B cell (primary cell): ENCODE measurements around the gene DCPS. TPM values are rescaled to one million over a fixed set of nuclear protein-coding genes. Genes with fewer than 3 reads are reported as not detected.

Source experiments
- ATAC-seq: fragments of 200-7000 bp; cut with Tn5 transposase; one replicate; pipeline ENCODE4 v1.10.0; 2021; ENCODE audit warnings: low read depth, mild to moderate bottlenecking, moderate number of reproducible peaks, moderate library complexity
- CTCF ChIA-PET: fragments of 350-600 bp; sonication (Branson Sonifier 250); formaldehyde crosslinking; loops from one replicate; lab custom pipeline; 2021; ENCODE audit warnings: antibody characterized with exemption, inconsistent platforms; lab: Charles Lee
- POLR2A ChIA-PET: fragments of 350-600 bp; sonication (Branson Sonifier 250); formaldehyde crosslinking; loops from one replicate; lab custom pipeline; 2021; ENCODE audit warnings: antibody characterized with exemption; lab: Charles Lee
- DNase-seq: peaks from one replicate; pipeline ENCODE4 v3.0.0; 2013
- H2AFZ ChIP-seq: 2 replicates; pipeline ENCODE4 v1.6.1; 2012; ENCODE audit warnings: mild to moderate bottlenecking, low read depth, low read length; ENCODE audit not compliant: insufficient read depth, poor library complexity, severe bottlenecking
- H3K27ac ChIP-seq, 2 donors: 1 replicate in 1 of 2; 2 replicates in 1 of 2; pipeline ENCODE4 v1.5.1; 2012 to 2013; ENCODE audit warnings: low read length in 2 of 2, mild to moderate bottlenecking in 2 of 2, moderate library complexity in 1 of 2
- H3K27me3 ChIP-seq, 4 experiments: fragments of 200-600 bp in 1 of 4; sonication (generic) in 1 of 4; replicated peaks in 1 of 4; 1 replicate in 2 of 4; 2 replicates in 2 of 4; pipeline versions ENCODE4 v1.6.1 to v1.7.0; 2013 to 2016; ENCODE audit warnings: low read length in 3 of 4, mild to moderate bottlenecking in 2 of 4, mixed read lengths in 1 of 4, moderate library complexity in 1 of 4; ENCODE audit not compliant: insufficient read depth in 4 of 4, control insufficient read depth in 3 of 4; ENCODE audit errors: control extremely low read depth in 1 of 4
- H3K36me3 ChIP-seq, 2 experiments: replicated peaks in 1 of 2; 1 replicate in 1 of 2; 2 replicates in 1 of 2; pipeline versions ENCODE4 v1.6.1 to v1.7.1; 2013; ENCODE audit warnings: low read length in 1 of 2; ENCODE audit not compliant: insufficient read depth in 2 of 2, control insufficient read depth in 1 of 2; ENCODE audit errors: control extremely low read depth in 1 of 2, extremely low read depth in 1 of 2
- H3K4me1 ChIP-seq, 2 donors: fragments of 200-600 bp in 1 of 2; sonication (generic) in 1 of 2; 1 replicate in 1 of 2; 2 replicates in 1 of 2; pipeline versions ENCODE4 v1.5.1 to v1.6.1; 2013 to 2017; ENCODE audit warnings: low read length in 2 of 2; ENCODE audit not compliant: control insufficient read depth in 2 of 2, insufficient read depth in 2 of 2
- H3K4me2 ChIP-seq: replicated peaks from 2 replicates; pipeline ENCODE3; 2012; ENCODE audit warnings: mild to moderate bottlenecking, low read depth, low read length; ENCODE audit not compliant: poor library complexity, severe bottlenecking
- H3K4me3 ChIP-seq, 5 experiments: fragments of 200-600 bp in 1 of 5; sonication (generic) in 1 of 5; 1 replicate in 3 of 5; 2 replicates in 2 of 5; pipeline versions ENCODE4 v1.5.1 to v1.7.0; 2011 to 2016; ENCODE audit warnings: low read length in 4 of 5, mild to moderate bottlenecking in 4 of 5, low read depth in 2 of 5, control low read depth in 1 of 5, moderate library complexity in 1 of 5; ENCODE audit not compliant: insufficient read depth in 1 of 5; ENCODE audit errors: control extremely low read depth in 1 of 5, extremely low read depth in 1 of 5
- H3K79me2 ChIP-seq: fragments of 200-600 bp; sonication (generic); one replicate; pipeline ENCODE4 v1.6.0; 2016; ENCODE audit warnings: low read length; ENCODE audit not compliant: control insufficient read depth, insufficient read depth
- H3K9ac ChIP-seq: fragments of 200-600 bp; sonication (generic); 2 replicates; pipeline ENCODE4 v1.6.1; 2017; ENCODE audit warnings: mild to moderate bottlenecking, low read length, moderate library complexity
- H3K9me3 ChIP-seq, 3 donors: one replicate each; pipeline versions ENCODE4 v1.6.1 to v1.7.1; 2013; ENCODE audit warnings: low read length in 2 of 3; ENCODE audit not compliant: control insufficient read depth in 2 of 3, insufficient read depth in 1 of 3; ENCODE audit errors: control extremely low read depth in 1 of 3
- H4K20me1 ChIP-seq: 2 replicates; pipeline ENCODE4 v1.6.0; 2012; ENCODE audit warnings: mild to moderate bottlenecking, low read length; ENCODE audit not compliant: insufficient read depth, control insufficient read depth, poor library complexity, severe bottlenecking
- H3K27ac Mint-ChIP-seq: one replicate; pipeline ENCODE4 v1.8.0; 2021; ENCODE audit warnings: mixed read lengths
- H3K27me3 Mint-ChIP-seq: one replicate; pipeline ENCODE4 v1.8.0; 2021; ENCODE audit warnings: mixed read lengths
- H3K4me1 Mint-ChIP-seq: one replicate; pipeline ENCODE4 v1.8.0; 2021; ENCODE audit warnings: mixed read lengths
- H3K4me3 Mint-ChIP-seq: one replicate; pipeline ENCODE4 v1.8.0; 2021; ENCODE audit warnings: mixed read lengths
- H3K9me3 Mint-ChIP-seq: one replicate; pipeline ENCODE4 v1.8.0; 2022; ENCODE audit warnings: mixed read lengths; ENCODE audit not compliant: insufficient read depth
- CTCF ChIP-seq: fragments of 200-600 bp; IDR thresholded peaks from one replicate; pipeline ENCODE4 v1.8.0; 2022; ENCODE audit warnings: antibody characterized with exemption, mild to moderate bottlenecking
- EZH2 ChIP-seq: IDR thresholded peaks from 2 replicates; pipeline ENCODE4 v1.6.1; 2012; ENCODE audit warnings: borderline replicate concordance, low read depth, mild to moderate bottlenecking, moderate library complexity, low read length; ENCODE audit not compliant: insufficient read depth, poor library complexity, severe bottlenecking
- WGBS: methylation state at CpG from one replicate; pipeline ENCODE4 v1.1.5; 2013; ENCODE audit warnings: missing lambda C conversion rate; ENCODE audit not compliant: insufficient coverage; 5-methylcytosine and 5-hydroxymethylcytosine counted together
- intact Hi-C: fragments of 100-400 bp; cut with micrococcal nuclease; formaldehyde crosslinking; loops from one replicate; pipeline ENCODE4 v1.10.0; 2022
- polyA plus RNA-seq: library from polyadenylated mRNA; depleted of rRNA; stranded (reverse); fragments of >200 nt; gene quantifications from 2 replicates; pipeline ENCODE4 v1.2.3, GENCODE V29; 2012
- total RNA-seq, 2 donors: library from RNA; stranded (reverse); fragments of 120-200 nt in 1 of 2; gene quantifications; 1 replicate in 1 of 2; 2 replicates in 1 of 2; pipeline versions ENCODE4 v1.2.3 to v1.2.4, GENCODE V29; 2013 to 2022

Gene DCPS
- total and polyA plus RNA-seq, 2 donors (not counting 1 experiment from before 2014, with no cell fraction given): 21.7 to 37.1 TPM

DNA sequence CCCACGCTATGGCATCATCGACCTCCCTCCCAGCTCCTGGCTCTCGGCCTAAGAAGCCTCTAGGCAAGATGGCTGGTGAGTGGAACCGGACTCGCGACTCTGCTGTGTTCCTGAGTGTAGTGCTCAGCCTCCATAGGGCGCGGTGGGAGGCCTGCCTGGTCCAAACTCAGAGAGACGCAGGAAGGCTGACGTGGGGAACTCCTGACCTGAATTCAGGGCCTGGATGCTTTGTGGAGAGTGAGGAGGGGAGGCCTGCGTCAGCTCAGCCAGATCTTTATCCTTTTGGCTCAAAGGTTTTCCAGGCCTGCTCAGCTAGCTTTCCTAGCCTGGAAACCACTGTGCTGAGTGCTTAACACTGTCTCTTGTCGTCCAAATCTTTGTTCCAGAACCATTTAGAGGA, 13.0 kb upstream of the DCPS start:
- H3K4me1 Mint-ChIP-seq: peaks cover 11% of the 10 kb centered on the region

GRCh38 chr11:126293726-126294125, 10.1 kb upstream of the DCPS start:
- no peak for DNase-seq
- H3K79me2 ChIP-seq: peaks cover 3% of the 10 kb centered on the region
- H3K4me3 ChIP-seq: no peak overlapping the region
- peaks cover 0 to 46% of the 10 kb centered on the region in 2 experiments for H3K36me3 ChIP-seq
- no peak overlapping the region for H3K4me2 ChIP-seq
- Mint-ChIP-seq H3K4me3 (no peak overlapping the region), H3K27ac (peak overlapping the region; percentile 20), H3K9me3 (no peaks in the 10 kb centered on the region), H3K4me1 (peaks cover 11% of the 10 kb centered on the region), H3K27me3 (no peaks in the 10 kb centered on the region)
- TF ChIP-seq EZH2: no peak
- TF ChIP-seq CTCF: no peak
- no peak overlapping the region for H3K9ac ChIP-seq
- H3K4me1 ChIP-seq: peaks cover 4 to 5% of the 10 kb centered on the region in 2 donors
- POLR2A ChIA-PET: no interaction called here
- no peaks in the 10 kb centered on the region for H3K27me3 ChIP-seq
- no peaks in the 10 kb centered on the region for H3K9me3 ChIP-seq
- no peaks in the 10 kb centered on the region for H4K20me1 ChIP-seq
- CTCF ChIA-PET: interaction anchor here (1.0 kb wide), 2 partner anchors 13 to 17 kb away, joined by 3 to 6 read pairs; no protein-coding TSS in a partner anchor
- intact Hi-C loops: no loop called here
- 89% methylated on average over 4 of the region's 5 CpGs for WGBS
- ATAC-seq: no peak
- no peak overlapping the region for H3K27ac ChIP-seq
- no peak overlapping the region for H2AFZ ChIP-seq

More for the DNA sequence above, 13.0 kb upstream of the DCPS start:
- CTCF ChIA-PET: interaction anchor here (2.0 kb wide), 1 partner anchor 9 kb away, joined by 7 read pairs; no protein-coding TSS in a partner anchor
- Mint-ChIP-seq H3K9me3 (no peaks in the 10 kb centered on the region), H3K27ac (no peak overlapping the region), H3K27me3 (no peaks in the 10 kb centered on the region), H3K4me3 (no peak overlapping the region)
- no peaks in the 10 kb centered on the region for H3K9me3 ChIP-seq
- peaks cover 4 to 5% of the 10 kb centered on the region in 2 donors for H3K4me1 ChIP-seq
- TF ChIP-seq CTCF (no peak), EZH2 (no peak)
- no peaks in the 10 kb centered on the region for H3K27me3 ChIP-seq
- 94% methylated on average over 12 of the region's 12 CpGs for WGBS
- H4K20me1 ChIP-seq: no peaks in the 10 kb centered on the region
- H3K4me2 ChIP-seq: no peak overlapping the region
- POLR2A ChIA-PET: no interaction called here
- H3K9ac ChIP-seq: no peak overlapping the region
- H2AFZ ChIP-seq: no peak overlapping the region
- intact Hi-C loops: no loop called here
- peaks cover 7% of the 10 kb centered on the region for H3K79me2 ChIP-seq
- DNase-seq (no peak), ATAC-seq (no peak)
- no peak overlapping the region for H3K4me3 ChIP-seq
- no peak overlapping the region for H3K27ac ChIP-seq
- H3K36me3 ChIP-seq: peaks cover 0 to 48% of the 10 kb centered on the region in 2 experiments
